PFSK-1 (cell line): ENCODE measurements around the gene C12orf43.

Experiments used
- POLR2AphosphoS5 ChIP-seq: IDR thresholded peaks from 2 replicates; pipeline ENCODE4 v1.6.1; 2012; ENCODE audit warnings: low read depth, mild to moderate bottlenecking, control low read depth, low read length, moderate library complexity
- REST ChIP-seq, 2 experiments: IDR thresholded peaks; 2 replicates each; pipeline versions ENCODE4 v1.6.1 to v1.8.0; 2011 to 2012; ENCODE audit warnings: low read depth in 2 of 2, low read length in 2 of 2, control low read depth in 1 of 2, inconsistent platforms in 1 of 2, mild to moderate bottlenecking in 1 of 2, moderate library complexity in 1 of 2; ENCODE audit not compliant: insufficient read depth in 1 of 2
- SIN3A ChIP-seq: IDR thresholded peaks from 2 replicates; pipeline ENCODE4 v1.6.1; 2012; ENCODE audit warnings: mild to moderate bottlenecking, low read length, moderate library complexity, borderline replicate concordance; ENCODE audit not compliant: insufficient read depth
- TAF1 ChIP-seq: IDR thresholded peaks from 2 replicates; pipeline ENCODE4 v1.6.1; 2012; ENCODE audit warnings: low read length, control low read depth, borderline replicate concordance; ENCODE audit not compliant: insufficient read depth

GRCh38 chr12:120984351-120984898 lies 31.9 kb downstream of the C12orf43 start:
- no peak for TF ChIP-seq REST (IDR thresholded peaks at IDR 0.05; ENCODE audit: insufficient read depth in 1 of 2, low read depth in 2 of 2, low read length in 2 of 2)
- TF ChIP-seq SIN3A: no peak
- TF ChIP-seq POLR2AphosphoS5: no peak
- TF ChIP-seq TAF1: no peak
